Activated B cell treated with CpG ODN at 0.5 μM for 24 hours (primary cell): ENCODE results near the gene STARD10. TPM values are rescaled to one million over a fixed set of nuclear protein-coding genes. Genes with fewer than 3 reads are reported as not detected.
A peak's percentile ranks its signal among the peaks of the same experiment; 100 is the strongest.

Experiments
- ATAC-seq: fragments of 200-7000 bp; cut with Tn5 transposase; one replicate; pipeline ENCODE4 v1.10.0; 2021; ENCODE audit warnings: low read depth, mild to moderate bottlenecking, moderate library complexity
- CTCF ChIA-PET: fragments of 350-600 bp; sonication (Branson Sonifier 250); formaldehyde crosslinking; loops from one replicate; lab custom pipeline; 2021; ENCODE audit warnings: antibody characterized with exemption; lab: Charles Lee
- POLR2A ChIA-PET: fragments of 350-600 bp; sonication (Branson Sonifier 250); formaldehyde crosslinking; loops from one replicate; lab custom pipeline; 2021; ENCODE audit warnings: antibody characterized with exemption; lab: Charles Lee
- DNase-seq: peaks from one replicate; pipeline ENCODE4 v3.0.0; 2022
- H3K27ac Mint-ChIP-seq: one replicate; pipeline ENCODE4 v1.8.0; 2020; ENCODE audit warnings: mixed read lengths
- H3K27me3 Mint-ChIP-seq: one replicate; pipeline ENCODE4 v1.8.0; 2021; ENCODE audit warnings: mixed read lengths
- H3K36me3 Mint-ChIP-seq: one replicate; pipeline ENCODE4 v1.8.0; 2021; ENCODE audit warnings: low read depth, mixed read lengths
- H3K4me1 Mint-ChIP-seq: one replicate; pipeline ENCODE4 v1.8.0; 2021; ENCODE audit warnings: mixed read lengths
- H3K4me3 Mint-ChIP-seq: one replicate; pipeline ENCODE4 v1.8.0; 2020; ENCODE audit warnings: mild to moderate bottlenecking, mixed read lengths
- H3K9me3 Mint-ChIP-seq: one replicate; pipeline ENCODE4 v1.8.0; 2020; ENCODE audit warnings: mixed read lengths
- CTCF ChIP-seq: fragments of 200-600 bp; IDR thresholded peaks from one replicate; pipeline ENCODE4 v1.8.0; 2022; ENCODE audit warnings: antibody characterized with exemption, mild to moderate bottlenecking
- intact Hi-C: fragments of 100-400 bp; cut with micrococcal nuclease; formaldehyde crosslinking; loops from one replicate; pipeline ENCODE4 v1.15.1; 2024
- total RNA-seq: library from RNA; stranded (reverse); gene quantifications from 2 replicates; pipeline ENCODE4 v1.2.3, GENCODE V29; 2022

The STARD10 gene
- total RNA-seq, 1 donor from 2014 or later: 42.6 TPM

DNA sequence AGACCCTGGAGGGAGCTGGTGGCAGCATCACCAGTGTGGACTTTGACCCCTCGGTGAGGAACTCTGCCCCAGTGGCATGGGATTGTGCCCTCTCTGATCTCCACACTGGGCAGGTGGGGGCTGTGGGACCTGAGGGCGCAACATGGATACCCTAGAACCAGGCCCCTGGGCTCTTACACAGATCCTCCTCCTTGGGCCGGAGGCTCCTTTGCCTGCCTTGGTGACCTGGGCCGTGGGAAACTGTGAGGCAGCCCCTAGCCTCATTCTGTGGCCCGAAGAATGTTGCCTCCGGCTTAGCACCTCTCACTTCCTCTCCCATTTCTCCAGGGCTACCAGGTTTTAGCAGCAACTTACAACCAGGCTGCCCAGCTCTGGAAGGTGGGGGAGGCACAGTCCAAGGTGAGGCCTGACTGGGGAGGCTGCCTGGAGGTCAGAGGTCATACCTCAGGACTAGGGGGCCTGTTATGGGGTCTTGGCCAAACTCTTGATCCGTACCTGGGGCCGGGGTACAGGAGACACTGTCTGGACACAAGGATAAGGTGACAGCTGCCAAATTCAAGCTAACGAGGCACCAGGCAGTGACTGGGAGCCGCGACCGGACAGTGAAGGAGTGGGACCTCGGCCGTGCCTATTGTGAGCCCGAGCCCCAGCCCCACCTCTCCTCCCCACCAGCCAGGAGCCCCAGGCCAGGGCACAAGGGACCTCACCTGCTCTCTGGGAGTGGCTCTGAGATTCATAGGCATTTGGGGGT lies 32.5 kb upstream of the STARD10 start:
- ChIA-PET POLR2A (interaction anchor here (0.9 to 1.1 kb wide), 2 partner anchors 10 to 326 kb away, joined by 3 to 5 read pairs; no protein-coding TSS in a partner anchor), CTCF (no interaction called here)
- Mint-ChIP-seq H3K4me1 (peaks cover 44% of the 10 kb centered on the region), H3K4me3 (no peak overlapping the region), H3K27me3 (no peaks in the 10 kb centered on the region), H3K27ac (peak overlapping the region; percentile 73), H3K36me3 (peaks cover 41% of the 10 kb centered on the region), H3K9me3 (no peaks in the 10 kb centered on the region)
- no peak for ATAC-seq
- no peak for DNase-seq
- intact Hi-C loops: loop anchor here (10.0 kb wide), 1 partner anchor 558 kb away; no protein-coding TSS in a partner anchor
- no peak for TF ChIP-seq CTCF

DNA sequence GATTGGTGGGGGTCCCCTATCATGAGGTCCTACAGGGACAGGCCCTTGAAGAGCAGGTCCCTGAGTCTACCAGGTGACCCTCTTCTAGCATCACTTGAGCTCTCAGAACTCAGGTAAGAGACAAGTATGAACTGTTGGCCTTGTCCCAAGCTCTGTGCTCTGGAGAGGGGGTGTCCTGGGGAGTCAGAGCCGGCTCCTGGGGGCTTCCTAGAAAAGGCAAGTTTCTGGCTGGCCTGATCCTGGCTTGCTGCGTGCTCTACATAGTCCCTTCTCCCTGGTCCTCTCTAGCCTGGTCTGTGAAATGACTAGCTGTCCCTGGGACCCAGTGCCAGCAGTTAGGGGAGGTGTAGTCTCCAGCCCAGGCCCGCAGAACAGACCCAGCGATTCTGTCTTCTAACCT lies 31.8 kb upstream of the STARD10 start:
- DNase-seq (no peak), ATAC-seq (no peak)
- peaks cover 40% of the 10 kb centered on the region for H3K36me3 Mint-ChIP-seq
- H3K27ac Mint-ChIP-seq: peak overlapping the region; percentile 95
- CTCF ChIA-PET: no interaction called here
- POLR2A ChIA-PET: interaction anchor here (0.9 to 1.1 kb wide), 2 partner anchors 9 to 327 kb away, joined by 3 to 5 read pairs; no protein-coding TSS in a partner anchor
- no peak for TF ChIP-seq CTCF
- no peaks in the 10 kb centered on the region for H3K27me3 Mint-ChIP-seq
- intact Hi-C loops: loop anchor here (10.0 kb wide), 1 partner anchor 559 kb away; no protein-coding TSS in a partner anchor
- no peak overlapping the region for H3K4me3 Mint-ChIP-seq
- no peaks in the 10 kb centered on the region for H3K9me3 Mint-ChIP-seq
- peaks cover 50% of the 10 kb centered on the region for H3K4me1 Mint-ChIP-seq

- ATAC-seq (no peak), DNase-seq (no peak)
- intact Hi-C loops: loop anchor here (10.0 kb wide), 1 partner anchor 560 kb away; no protein-coding TSS in a partner anchor
- ChIA-PET POLR2A (interaction anchor here (0.9 to 3.9 kb wide), 3 partner anchors 9 to 365 kb away, joined by 4 to 13 read pairs (median 5); partner anchors contain the start of gene STARD10), CTCF (no interaction called here)
- H3K27me3 Mint-ChIP-seq: no peaks in the 10 kb centered on the region
- no peaks in the 10 kb centered on the region for H3K9me3 Mint-ChIP-seq
- H3K36me3 Mint-ChIP-seq: peaks cover 41% of the 10 kb centered on the region
- H3K27ac Mint-ChIP-seq: peak overlapping the region; percentile 95
- peaks cover 57% of the 10 kb centered on the region for H3K4me1 Mint-ChIP-seq
- TF ChIP-seq CTCF: no peak
- no peak overlapping the region for H3K4me3 Mint-ChIP-seq
Measured at GRCh38 chr11:72824811-72825505, 31.1 kb upstream of the STARD10 start.

DNA sequence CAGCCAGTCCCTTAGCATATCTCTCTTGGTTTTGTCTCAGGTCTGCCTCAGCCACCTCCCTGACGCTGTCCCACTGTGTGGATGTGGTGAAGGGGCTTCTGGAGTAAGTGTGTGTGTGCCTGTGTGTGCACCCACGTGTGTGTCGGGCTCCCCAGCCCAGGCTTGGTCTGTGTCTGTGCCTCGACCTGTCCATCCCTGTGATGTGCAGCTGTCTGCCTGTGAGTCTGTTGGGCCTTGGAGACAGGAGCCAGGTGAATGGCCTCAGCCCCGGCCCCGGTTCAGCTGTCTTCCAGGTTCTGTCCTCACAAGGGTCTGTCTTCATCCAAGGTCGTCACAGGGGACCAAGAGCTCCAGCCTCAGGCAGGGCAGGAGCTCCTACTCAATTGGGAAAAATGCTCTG lies 30.2 kb upstream of the STARD10 start:
- ATAC-seq (no peak), DNase-seq (no peak)
- ChIA-PET CTCF (no interaction called here), POLR2A (interaction anchor here (0.8 to 3.9 kb wide), 3 partner anchors 30 to 366 kb away, joined by 4 to 13 read pairs (median 5); partner anchors contain the start of gene STARD10)
- Mint-ChIP-seq H3K4me1 (peaks cover 61% of the 10 kb centered on the region), H3K36me3 (peaks cover 39% of the 10 kb centered on the region), H3K9me3 (no peaks in the 10 kb centered on the region), H3K4me3 (no peak overlapping the region), H3K27ac (peak overlapping the region; percentile 95), H3K27me3 (no peaks in the 10 kb centered on the region)
- TF ChIP-seq CTCF: no peak
- intact Hi-C loops: loop anchor here (10.0 kb wide), 1 partner anchor 561 kb away; no protein-coding TSS in a partner anchor
